Lower leg skin (tissue), 3 donors: ENCODE data around the gene GPRIN1.

Source experiments
- POLR2A ChIP-seq, 2 donors: fragments of 450-650 bp; IDR thresholded peaks; one replicate each; pipeline ENCODE4 v1.6.1; 2016 to 2017; ENCODE audit warnings: antibody characterized with exemption in 2 of 2, mild to moderate bottlenecking in 1 of 2, moderate library complexity in 1 of 2
- TF ChIP-seq, protein P1 (sequence below), 3 donors: fragments of 450-650 bp; IDR thresholded peaks; one replicate each; pipeline ENCODE4 v1.5.1; 2016; ENCODE audit warnings: antibody characterized with exemption in 3 of 3, mild to moderate bottlenecking in 3 of 3, moderate library complexity in 2 of 3

DNA sequence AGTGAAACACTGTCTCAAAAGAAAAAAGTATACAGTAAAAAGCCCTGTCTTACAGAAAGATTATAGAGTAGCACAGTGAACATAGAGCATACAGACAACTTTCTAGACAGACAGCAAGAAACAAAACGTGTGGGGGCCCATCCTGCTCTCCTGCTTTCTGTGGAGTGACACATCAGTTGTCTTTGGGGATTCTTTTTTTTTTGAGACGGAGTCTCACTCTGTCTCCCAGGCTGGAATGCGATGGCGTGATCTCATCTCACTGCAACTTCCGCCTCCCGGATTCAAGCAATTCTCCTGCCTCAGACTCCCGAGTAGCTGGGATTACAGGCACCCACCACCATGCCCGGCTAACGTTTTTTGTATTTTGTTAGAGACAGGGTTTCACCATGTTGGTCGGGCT, 46.0 kb downstream of the GPRIN1 start:
- TF ChIP-seq, protein P1, sequence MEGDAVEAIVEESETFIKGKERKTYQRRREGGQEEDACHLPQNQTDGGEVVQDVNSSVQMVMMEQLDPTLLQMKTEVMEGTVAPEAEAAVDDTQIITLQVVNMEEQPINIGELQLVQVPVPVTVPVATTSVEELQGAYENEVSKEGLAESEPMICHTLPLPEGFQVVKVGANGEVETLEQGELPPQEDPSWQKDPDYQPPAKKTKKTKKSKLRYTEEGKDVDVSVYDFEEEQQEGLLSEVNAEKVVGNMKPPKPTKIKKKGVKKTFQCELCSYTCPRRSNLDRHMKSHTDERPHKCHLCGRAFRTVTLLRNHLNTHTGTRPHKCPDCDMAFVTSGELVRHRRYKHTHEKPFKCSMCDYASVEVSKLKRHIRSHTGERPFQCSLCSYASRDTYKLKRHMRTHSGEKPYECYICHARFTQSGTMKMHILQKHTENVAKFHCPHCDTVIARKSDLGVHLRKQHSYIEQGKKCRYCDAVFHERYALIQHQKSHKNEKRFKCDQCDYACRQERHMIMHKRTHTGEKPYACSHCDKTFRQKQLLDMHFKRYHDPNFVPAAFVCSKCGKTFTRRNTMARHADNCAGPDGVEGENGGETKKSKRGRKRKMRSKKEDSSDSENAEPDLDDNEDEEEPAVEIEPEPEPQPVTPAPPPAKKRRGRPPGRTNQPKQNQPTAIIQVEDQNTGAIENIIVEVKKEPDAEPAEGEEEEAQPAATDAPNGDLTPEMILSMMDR (IDR thresholded peaks at IDR 0.05), result no peak
- TF ChIP-seq POLR2A (IDR thresholded peaks at IDR 0.05), result no peak
